GM19193 (cell line): ENCODE results near the gene YKT6.

ENCODE experiments used
- POLR2A ChIP-seq: IDR thresholded peaks from 4 replicates; pipeline ENCODE4 v1.6.1; 2011; ENCODE audit not compliant: insufficient read depth, insufficient read length; ENCODE audit errors: extremely low read depth

Gene YKT6

DNA sequence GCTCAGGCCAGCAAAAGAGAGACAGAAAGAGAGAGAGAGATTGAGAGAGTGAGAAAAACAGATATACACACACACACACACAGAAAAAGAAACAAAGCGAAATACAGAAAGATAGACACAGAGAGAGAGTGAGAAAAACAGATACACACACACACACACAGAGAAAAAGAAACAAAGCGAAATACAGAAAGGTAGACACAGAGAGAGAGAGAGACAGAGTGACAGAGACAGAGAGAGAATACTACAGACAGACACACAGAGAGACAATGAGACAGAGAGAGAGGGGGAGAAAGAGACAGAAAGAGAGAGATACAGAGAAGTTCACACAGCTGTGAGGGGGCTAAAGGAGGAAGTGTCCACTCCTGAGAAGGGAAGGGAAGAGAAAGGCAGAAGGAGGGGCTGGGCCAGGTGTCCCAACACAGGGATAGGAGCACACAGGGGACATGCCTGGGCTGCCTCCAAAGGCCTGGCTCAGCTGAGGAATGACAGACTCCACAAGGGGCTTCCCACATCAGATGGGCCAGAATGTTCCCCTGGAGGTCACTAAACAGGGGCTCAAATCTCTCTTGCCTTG lies 15.8 kb upstream of the YKT6 start:
- TF ChIP-seq POLR2A = no peak

DNA sequence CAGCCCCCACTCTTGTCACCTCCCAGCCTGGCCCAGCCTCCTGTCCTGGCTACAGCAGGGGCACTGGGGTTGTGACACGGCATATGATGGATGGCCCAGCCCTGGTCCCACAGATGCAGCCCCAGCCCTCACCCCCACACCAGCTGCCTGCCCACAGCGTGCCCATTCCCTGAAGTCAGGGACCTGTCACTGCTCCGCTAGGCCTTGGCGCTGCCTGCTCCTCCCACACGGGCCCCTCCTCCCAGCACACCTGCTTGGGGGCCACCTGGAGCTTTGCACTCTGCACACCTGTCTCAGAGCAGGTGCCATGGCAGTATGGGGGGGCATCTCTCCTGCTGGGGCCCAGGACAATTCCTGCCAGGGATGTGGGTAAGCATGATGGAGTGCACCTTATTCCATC lies 15.0 kb upstream of the YKT6 start:
- TF ChIP-seq POLR2A = no peak

DNA sequence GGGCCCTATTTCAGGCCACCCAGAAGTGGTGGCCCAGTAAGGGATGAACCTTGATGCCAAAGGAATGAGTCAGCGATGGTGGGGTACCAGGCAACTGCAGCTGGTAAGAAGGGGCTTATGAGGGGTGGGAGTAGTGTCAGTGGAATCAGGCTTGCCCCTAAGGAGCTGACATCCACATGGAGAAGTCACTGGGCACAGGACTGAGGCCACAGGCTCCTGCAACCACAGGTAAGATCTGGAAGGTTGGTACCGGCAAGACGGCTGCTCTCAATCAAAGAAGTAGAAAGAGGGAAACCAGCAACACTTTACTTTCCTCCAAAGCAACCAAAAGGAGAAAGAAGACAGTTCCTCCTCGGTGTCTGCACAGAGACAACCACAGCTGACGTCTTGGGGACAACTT lies 14.0 kb upstream of the YKT6 start:
- no peak for TF ChIP-seq POLR2A

DNA sequence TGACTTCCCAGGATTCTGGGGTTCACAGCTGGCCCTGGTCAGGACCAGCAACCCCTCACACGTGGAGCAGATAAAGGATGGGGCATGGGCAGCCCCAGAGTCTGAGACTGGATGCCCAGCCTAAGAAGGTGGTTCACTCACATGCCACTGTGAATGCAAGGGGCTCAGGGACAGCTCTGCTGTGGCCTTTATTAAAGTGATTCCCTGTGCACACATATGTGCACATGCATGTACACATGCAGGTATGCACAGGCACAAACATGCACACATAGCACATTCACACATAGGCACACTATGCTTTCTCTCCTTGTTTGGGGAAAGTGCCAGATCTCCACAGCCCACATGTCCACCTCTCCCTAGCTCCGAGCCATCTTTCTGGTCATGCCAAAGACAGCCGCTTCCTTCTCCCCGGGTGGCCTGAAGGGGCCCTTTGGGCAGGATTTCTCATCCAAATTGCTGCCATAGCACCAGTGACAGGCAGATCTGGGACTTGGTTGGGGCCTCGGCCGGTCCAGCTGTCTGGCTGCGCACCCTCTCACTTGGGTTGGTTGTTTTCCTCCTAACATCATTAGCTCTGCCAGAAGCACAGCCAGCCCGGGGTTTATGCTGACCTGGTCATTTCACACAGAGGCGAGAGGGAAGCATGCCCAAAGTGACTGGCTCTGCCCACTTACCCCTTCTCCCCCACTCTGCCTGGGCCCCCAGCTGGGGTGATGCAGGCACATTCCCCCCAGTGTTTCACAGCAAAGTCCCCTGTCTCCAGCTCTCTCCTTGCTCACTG lies 13.0 kb upstream of the YKT6 start:
- no peak for TF ChIP-seq POLR2A

DNA sequence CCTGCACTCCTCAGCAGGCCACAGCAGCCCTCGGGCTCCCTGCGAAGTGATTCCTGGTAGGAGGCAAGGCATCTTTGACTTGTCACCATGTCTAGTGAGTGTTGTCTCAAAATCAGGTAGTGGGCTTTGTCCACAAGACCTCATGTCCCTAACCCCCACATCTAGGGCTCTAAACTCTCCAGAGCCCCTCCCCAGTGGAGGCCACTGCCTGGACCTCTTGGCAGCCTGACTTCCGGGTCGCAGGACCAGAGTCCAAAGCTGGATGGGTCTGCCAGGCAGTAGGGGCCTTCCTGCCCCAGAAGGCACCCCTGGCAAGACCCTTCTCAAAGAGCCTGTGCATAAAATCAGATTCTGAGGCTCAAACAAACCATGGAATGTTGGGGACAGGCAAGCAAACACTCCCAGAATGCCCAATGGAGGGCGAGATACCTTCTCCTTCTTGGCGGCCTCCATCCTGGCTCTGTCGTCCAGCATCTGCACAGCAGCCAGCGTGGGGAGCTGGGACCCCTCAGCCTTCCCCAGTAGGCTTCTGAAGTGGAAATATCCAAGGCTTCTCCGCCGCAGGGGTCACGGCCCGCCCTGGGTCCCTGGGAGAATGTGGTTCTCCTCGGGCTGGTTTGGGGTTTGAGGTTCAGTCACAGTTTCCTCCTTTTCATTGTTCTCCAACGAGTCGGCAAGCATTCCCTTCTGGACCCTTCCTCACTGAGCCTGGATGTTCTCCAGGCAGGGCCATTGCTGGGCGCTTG lies 12.1 kb upstream of the YKT6 start:
- no peak for TF ChIP-seq POLR2A

DNA sequence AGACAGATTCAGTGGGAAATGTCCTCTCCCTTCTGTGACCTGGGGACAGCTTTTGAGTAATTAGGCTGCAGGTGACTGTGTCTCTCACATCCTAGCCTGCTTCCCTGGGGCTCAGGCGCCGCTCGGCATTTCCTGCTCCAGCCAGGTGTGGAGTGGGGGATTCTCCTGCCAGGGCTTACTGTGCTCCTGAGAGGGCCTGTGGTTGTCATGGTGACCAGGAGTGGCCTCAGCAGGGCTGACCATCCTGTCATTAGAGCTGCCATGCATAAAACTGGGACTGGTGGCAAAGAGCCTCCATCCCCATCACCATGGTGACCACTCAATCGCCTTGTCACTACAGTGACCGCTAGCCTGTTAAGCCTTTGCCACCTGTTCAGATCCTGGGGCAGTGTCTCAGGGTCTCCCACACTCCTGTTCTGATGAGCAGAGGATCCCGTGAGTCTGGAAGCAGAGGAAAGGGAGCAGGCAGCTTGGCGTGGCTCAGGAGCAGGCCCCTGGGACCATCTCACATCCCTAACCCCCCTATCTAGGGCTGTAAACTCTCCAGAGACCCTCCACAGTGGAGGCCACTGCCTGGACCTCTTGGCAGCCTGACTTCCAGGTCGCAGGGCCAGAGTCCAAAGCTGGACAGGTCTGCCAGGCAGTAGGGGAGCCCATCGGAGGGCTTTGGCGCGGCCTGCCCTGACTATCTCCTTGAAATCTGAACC lies 11.3 kb upstream of the YKT6 start, which contains the start of gene GCK:
GCK (minus strand) TSS at position 154 of the 707 bp plus-strand sequence. CDS start 486 bp downstream, outside the sequence.
- no peak for TF ChIP-seq POLR2A

DNA sequence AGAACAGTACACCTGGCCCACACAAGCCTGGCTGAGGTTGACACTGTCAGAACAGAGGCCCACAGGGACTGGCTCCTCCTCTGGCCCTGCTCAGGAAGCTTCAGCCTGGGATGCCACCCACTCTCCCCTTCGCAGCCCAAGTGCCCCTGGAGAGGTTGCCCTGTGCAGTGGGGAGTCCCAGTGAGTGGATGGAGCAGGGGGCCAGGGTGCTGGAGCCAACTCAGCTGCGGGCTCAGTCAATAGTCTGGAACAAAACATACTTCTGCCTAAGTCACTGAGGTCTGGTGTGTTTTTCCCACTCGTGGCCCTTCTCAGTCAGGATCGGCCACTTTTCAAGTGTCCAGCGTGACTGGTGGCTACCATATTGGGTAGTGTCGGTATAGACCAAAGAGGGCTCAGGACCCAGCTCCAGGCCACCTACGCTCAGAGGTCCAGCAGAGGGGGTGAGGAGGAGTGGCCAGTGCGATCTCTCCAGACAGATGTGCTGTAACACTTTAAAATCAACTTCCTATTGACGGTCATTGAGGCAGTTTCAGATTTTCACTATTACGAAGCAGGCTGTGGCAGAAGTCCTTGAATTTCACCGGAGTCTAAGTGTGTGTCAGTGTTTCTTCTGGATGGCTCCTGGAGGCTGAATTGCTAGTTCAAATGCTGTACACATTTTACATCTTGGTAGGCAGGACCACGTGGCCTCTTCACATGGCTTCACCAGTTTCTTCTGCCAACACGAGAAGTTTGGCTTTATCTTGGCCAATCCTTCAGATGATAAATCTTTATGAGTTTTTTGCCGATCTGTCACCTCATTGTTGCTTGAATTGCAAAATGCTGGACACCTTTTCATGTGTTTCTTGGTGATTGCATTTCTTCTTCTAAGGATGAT lies 10.5 kb upstream of the YKT6 start:
- TF ChIP-seq POLR2A = no peak

DNA sequence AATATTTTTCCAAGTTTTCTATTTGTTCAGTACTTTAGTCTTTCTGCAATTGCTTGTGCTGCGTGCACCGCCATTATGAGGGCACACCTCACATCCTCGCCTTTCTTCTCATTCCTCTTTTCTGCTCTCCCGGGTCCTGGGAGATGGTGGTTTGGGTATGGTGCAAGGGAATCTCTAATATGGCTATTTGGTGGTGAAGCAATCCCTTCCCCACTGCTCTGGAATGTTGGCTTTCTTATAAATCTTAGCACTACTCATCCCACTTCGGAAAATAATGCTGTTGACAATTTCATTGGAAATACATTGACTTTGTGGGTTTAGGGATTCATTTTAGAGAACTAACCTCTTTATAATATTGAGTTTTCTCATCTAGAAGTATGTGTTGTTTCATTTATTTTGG lies 9.6 kb upstream of the YKT6 start:
- no peak for TF ChIP-seq POLR2A

DNA sequence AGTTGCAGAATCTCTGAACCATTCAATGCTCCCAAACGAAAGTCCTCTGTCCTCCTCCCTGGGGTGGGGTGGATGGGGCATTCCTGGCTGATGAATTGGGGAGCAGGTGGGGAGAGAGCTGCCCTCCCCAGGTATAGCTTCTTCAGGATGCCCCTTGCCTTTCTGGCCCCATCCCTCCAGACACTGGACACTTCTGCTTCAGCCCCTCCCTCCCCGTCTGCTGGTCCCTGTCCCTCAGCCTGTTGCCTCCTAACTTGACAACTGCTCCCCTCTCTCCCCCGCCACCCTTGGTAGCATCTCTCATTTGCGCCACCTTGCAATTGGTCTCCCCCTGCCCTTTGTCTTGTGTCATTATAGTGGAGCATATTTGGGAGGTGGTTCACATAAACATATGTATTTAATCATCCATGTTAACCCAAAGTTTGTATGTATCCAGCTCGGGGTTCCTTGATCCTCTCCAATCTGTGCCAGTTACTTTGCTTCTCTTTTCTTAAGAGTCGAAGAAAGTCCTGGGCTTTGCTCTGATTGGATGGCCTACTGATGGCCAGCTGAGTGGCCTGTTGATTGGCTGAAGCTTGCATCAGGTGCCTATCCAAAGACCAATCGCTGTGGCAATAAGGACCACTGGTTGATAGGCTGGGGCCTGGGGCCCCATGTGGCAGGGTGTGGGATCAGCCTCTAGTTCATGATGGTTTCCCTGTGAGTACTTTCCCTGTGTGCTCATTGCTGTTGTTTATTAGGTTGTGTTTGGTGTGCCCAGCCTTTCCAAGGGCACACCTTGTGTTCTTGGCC lies 7.6 kb upstream of the YKT6 start:
- TF ChIP-seq POLR2A = no peak

DNA sequence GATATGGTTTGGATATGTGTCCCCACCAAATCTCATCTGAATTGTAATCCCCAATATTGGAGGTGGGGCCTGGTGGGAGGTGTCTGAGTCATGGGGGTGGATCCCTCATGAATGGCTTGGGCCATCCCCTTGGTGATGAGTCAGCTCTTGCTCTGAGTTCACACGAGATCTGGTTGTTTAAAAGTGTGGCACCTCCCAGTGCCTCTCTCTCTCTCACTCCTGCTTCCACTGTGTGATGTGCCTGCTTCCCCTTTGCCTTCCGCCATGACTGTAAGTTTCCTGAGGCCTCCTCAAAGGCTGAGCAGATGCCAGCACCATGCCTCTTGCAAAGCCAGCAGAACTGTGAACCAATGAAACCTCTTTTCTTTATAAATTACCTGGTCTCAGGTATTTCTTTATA lies 6.7 kb upstream of the YKT6 start:
- TF ChIP-seq POLR2A = no peak

DNA sequence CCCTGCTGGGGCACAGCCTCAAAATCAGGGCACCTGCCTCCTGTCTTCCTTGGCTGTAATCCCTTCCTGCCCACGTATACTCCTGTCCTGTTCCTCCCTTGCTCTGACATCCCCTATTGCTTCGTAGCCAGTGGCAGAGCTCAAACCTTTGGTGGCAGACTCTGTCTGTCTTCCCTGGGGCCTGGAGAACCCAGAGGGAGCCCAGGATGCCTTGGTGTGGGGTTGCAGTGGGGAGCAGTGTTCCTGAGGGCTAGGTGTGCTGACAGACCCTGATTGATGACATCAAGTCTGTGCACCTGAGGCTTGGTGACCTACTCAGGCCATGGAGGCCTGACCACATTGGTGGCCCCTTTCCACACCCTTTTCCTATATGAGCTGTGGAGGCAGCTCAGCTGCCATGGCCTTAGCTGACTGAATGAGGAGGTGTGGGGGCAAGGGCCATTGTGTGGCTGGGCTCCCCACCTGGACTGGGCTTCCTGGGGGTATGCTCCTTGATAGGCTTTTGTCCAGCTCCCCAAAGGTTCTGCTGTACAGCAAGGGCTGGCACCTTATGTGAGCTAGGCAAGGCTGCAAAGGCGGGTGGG lies 6.1 kb upstream of the YKT6 start:
- no peak for TF ChIP-seq POLR2A

DNA sequence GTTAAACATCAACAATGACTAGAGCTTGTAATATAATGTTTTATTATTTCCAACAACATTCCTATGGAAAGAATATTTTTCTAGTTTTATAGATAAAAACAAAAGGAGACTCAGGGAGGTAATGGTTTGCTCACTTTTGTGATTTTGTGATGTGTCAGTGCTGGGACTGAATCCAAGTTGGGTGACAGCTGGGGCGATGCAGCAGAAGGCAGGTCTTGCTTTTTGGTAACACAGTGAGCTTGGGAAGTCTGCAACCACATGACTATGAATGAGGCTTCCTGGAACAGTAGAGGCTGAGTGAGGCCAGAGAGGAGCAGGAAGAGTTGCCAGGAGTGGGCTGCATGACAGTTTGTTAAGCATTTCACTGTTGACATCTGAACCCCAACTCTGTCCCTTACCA lies 4.9 kb upstream of the YKT6 start:
- TF ChIP-seq POLR2A = no peak

DNA sequence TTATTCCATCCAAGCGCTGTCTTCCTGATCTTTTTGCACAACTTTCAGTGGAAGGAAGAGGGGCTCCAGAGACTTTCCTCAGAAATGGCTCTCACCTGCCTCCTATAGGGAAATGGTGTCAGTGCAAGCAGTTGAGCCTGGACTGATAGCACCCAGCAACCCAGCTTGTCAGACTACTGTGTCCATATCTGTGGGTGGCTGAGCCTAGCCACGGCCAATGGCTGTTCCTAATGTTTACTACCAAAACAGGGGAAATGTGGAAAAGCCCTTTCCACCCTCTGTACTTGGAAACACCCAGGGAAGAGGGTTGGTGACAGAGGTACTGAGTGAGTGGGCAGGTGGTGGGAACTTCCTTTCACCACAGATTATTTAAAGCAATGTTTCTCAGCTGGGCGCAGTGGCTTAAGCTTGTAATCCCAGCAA lies 4.3 kb upstream of the YKT6 start:
- no peak for TF ChIP-seq POLR2A
